Skeletal muscle satellite cell (primary cell): ENCODE results near the gene CERS6.

Experiments
- H3K27me3 ChIP-seq: 2 replicates; pipeline ENCODE4 v1.7.0; 2013; ENCODE audit warnings: low read length; ENCODE audit not compliant: control insufficient read depth, insufficient read depth
- H3K36me3 ChIP-seq: 2 replicates; pipeline ENCODE4 v1.7.0; 2013; ENCODE audit warnings: mild to moderate bottlenecking, control low read depth, low read length; ENCODE audit not compliant: insufficient read depth
- H3K4me1 ChIP-seq: 2 replicates; pipeline ENCODE4 v1.7.0; 2013; ENCODE audit warnings: low read length; ENCODE audit not compliant: control insufficient read depth, insufficient read depth
- H3K4me2 ChIP-seq: 2 replicates; pipeline ENCODE4 v1.7.0; 2013; ENCODE audit warnings: mild to moderate bottlenecking, low read length
- H3K4me3 ChIP-seq: 2 replicates; pipeline ENCODE4 v1.7.0; 2013; ENCODE audit warnings: low read length
- H3K9ac ChIP-seq: 2 replicates; pipeline ENCODE4 v1.7.0; 2013; ENCODE audit warnings: mild to moderate bottlenecking, low read depth, low read length, moderate library complexity
- H3K9me3 ChIP-seq: replicated peaks from 2 replicates; pipeline ENCODE4 v1.7.0; 2013; ENCODE audit warnings: mild to moderate bottlenecking, control low read depth, low read length

CERS6 gene

DNA sequence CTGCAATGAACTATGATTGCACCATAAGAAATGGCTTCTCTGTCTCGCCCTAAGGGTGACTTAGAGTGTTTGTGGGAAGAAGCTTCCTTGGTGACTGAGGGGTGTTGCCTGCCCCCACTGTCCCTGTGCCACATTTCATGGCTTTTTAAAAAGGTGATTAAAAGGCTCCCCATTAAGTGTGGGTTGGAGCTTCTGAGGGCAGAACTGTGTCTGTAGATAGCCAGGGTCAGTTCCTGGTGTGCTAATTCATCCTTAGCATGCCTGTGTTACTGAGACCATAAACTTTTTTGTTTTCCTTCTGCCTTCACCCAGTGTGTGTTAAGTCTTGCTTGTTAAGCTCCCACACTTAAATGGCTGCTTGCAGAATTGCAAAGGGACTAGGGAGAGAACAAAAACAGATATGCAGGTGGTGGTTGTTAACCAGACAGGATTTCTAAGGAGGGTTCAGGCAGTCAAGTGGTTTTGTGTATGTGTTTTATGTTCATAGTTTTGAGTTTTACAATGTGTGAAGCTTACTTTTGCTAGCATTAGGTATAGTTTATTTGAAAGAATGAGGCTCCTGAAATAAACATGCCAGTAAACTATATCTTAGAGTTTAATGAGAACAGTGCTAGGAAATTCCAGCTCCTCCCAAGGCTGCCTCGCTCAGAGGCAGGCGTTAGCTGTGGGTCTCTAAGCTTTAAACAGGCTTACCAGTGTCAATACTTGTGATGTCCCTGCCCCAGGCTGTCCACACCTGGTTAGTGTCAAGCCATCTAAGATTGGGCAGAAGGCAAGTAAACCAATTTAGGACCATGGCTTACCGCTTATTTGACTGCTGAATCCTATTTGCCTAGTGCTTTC lies 14.5 kb downstream of the CERS6 start:
- H3K9me3 ChIP-seq, result no peaks in the 10 kb centered on the region
- no peak overlapping the region for H3K9ac ChIP-seq
- H3K4me3 ChIP-seq, result no peak overlapping the region
- H3K36me3 ChIP-seq, result no peaks in the 10 kb centered on the region
- H3K27me3 ChIP-seq, result no peaks in the 10 kb centered on the region
- H3K4me1 ChIP-seq, result peaks cover 13% of the 10 kb centered on the region
- H3K4me2 ChIP-seq, result no peak overlapping the region

DNA sequence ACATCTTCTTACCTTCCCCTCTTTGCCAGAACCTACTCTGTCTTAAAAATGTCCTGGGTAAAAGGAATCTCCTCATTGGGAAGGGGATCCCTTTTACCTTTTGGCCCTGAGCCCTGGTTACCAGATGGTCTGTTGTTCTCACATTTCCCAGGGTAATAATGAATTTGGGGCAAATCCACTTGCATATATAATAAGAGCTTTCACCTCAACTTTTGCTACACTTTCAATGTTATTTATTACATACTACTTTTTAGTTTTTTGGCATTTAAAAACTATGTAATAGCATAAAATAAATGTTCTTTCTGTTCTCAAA lies 15.0 kb downstream of the CERS6 start:
- no peak overlapping the region for H3K9ac ChIP-seq
- peaks cover 10% of the 10 kb centered on the region for H3K4me1 ChIP-seq
- no peaks in the 10 kb centered on the region for H3K27me3 ChIP-seq
- H3K9me3 ChIP-seq, result no peaks in the 10 kb centered on the region
- H3K4me2 ChIP-seq, result no peak overlapping the region
- no peaks in the 10 kb centered on the region for H3K36me3 ChIP-seq
- H3K4me3 ChIP-seq, result no peak overlapping the region

DNA sequence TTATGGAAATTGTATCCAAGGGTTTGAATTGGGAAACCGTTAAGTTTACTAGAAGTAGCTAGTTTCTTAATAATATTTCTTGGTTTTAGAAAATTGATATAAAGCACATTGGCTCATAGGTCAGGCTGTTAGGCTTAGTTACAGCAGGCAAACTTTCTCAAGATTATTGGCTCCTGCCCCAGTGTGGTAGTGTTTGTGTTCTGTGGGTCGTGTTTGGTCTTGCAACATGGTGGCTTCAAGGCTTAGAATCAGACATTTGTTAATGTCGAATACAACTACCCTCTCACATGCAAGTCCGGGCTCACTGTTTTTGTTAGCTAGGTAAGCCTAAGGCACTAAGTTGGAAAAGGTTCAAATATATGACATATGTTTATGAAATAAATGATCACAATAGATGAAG lies 19.6 kb downstream of the CERS6 start:
- Histone ChIP-seq H3K4me2 (no peak overlapping the region), H3K4me1 (no peaks in the 10 kb centered on the region), H3K9ac (no peak overlapping the region), H3K36me3 (no peaks in the 10 kb centered on the region), H3K4me3 (no peak overlapping the region), H3K9me3 (no peaks in the 10 kb centered on the region), H3K27me3 (no peaks in the 10 kb centered on the region)

DNA sequence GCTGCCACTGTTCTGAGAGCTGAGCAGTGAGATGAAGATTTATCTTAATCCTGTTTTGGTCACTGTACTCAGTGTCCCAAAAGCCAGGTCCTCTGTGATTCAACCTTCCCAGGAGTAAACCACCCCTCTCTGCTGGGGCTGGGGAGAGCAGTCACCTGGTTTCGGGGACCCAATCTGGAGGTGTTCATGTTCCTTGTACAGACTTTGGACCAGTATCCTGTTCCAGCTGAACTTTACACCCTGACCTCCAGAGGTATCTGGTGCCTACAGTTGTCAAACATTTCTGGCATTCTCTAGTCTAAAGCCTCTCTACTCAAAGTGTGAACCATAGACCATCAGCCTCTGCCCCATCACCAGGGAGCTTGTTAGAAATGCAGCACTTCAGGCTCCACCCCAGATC lies 22.1 kb downstream of the CERS6 start:
- H3K27me3 ChIP-seq, result no peaks in the 10 kb centered on the region
- peaks cover 3% of the 10 kb centered on the region for H3K4me1 ChIP-seq
- H3K4me3 ChIP-seq, result no peak overlapping the region
- no peak overlapping the region for H3K4me2 ChIP-seq
- H3K36me3 ChIP-seq, result no peaks in the 10 kb centered on the region
- H3K9ac ChIP-seq, result no peak overlapping the region
- H3K9me3 ChIP-seq, result no peaks in the 10 kb centered on the region

DNA sequence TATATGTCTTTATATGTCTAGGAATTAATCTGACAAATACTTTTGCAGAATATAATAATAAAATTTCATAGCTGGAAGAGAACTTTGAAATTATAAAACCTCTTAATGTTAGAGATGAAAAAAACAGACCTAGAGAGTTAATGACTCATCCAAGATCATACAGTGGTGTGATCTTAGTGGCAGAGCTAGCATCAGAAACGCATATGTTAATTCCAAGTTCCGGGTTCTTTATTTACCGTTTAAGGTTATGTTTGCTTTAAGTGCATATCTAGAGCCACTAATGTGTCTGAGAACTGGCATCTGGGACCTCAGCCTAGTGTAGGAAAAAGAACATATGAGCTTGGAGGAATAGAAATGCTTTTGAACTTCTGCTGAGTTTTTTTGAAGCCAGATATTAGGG lies 24.3 kb downstream of the CERS6 start:
- Histone ChIP-seq H3K4me1 (peaks cover 14% of the 10 kb centered on the region), H3K4me2 (no peak overlapping the region), H3K27me3 (no peaks in the 10 kb centered on the region), H3K9ac (no peak overlapping the region), H3K36me3 (no peaks in the 10 kb centered on the region), H3K4me3 (no peak overlapping the region), H3K9me3 (no peaks in the 10 kb centered on the region)

DNA sequence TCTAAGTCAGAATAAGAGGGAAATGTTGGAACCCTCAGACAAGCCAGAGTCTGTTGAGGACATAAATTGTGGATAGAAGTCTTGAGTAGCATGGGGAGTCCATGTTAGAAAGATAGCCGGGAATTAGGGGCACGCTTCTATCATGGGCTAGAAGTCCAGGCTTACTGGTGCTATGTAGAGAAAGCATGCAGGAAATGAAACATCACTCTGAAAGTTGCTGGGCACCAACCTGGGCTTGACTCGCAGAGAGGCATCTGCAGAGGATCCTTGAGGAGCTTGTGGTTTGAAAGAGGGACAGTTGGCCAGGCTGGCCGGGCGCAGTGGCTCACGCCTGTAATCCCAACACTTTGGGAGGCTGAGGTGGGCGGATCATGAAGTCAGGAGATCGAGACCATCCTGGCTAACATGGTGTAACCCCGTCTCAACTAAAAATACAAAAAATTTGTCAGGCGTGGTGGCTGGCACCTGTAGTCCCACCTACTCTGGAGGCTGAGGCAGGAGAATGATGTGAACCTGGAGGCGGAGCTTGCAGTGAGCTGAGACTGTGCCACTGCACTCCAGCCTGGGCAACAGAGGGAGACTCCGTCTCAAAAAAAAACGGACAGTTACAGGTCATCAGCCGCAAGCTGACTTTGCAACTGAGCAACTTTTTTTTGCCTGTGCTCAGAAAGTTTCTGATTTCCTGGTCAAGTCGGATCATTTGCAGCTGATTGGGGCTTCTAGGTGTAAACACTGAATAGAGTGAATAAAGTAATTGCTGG lies 24.9 kb downstream of the CERS6 start:
- Histone ChIP-seq H3K36me3 (no peaks in the 10 kb centered on the region), H3K4me3 (no peak overlapping the region), H3K9me3 (no peaks in the 10 kb centered on the region), H3K9ac (no peak overlapping the region), H3K4me2 (no peak overlapping the region), H3K4me1 (peaks cover 15% of the 10 kb centered on the region), H3K27me3 (no peaks in the 10 kb centered on the region)

DNA sequence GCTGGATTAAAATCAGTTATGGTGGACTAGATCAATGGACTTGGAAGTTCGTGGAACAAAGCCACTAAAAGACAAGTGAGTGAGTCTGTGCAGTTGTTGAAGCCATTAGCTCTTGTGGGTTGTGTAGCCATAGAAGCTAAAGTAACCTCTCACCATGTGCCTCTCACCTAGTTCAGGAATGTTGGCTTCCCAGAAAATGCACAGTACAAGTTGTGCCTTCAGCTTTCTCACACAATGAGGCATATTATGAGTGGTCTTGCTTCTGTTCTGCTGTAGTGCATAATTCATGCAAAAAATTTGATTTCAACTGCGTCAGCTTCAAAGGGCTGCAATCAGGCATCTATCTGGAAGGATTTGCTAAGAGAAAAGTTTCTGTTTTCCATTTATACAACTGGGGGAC lies 26.2 kb downstream of the CERS6 start:
- H3K9ac ChIP-seq, result no peak overlapping the region
- H3K4me3 ChIP-seq, result no peak overlapping the region
- no peaks in the 10 kb centered on the region for H3K36me3 ChIP-seq
- H3K4me1 ChIP-seq, result peaks cover 15% of the 10 kb centered on the region
- no peaks in the 10 kb centered on the region for H3K27me3 ChIP-seq
- H3K9me3 ChIP-seq, result no peaks in the 10 kb centered on the region
- no peak overlapping the region for H3K4me2 ChIP-seq

DNA sequence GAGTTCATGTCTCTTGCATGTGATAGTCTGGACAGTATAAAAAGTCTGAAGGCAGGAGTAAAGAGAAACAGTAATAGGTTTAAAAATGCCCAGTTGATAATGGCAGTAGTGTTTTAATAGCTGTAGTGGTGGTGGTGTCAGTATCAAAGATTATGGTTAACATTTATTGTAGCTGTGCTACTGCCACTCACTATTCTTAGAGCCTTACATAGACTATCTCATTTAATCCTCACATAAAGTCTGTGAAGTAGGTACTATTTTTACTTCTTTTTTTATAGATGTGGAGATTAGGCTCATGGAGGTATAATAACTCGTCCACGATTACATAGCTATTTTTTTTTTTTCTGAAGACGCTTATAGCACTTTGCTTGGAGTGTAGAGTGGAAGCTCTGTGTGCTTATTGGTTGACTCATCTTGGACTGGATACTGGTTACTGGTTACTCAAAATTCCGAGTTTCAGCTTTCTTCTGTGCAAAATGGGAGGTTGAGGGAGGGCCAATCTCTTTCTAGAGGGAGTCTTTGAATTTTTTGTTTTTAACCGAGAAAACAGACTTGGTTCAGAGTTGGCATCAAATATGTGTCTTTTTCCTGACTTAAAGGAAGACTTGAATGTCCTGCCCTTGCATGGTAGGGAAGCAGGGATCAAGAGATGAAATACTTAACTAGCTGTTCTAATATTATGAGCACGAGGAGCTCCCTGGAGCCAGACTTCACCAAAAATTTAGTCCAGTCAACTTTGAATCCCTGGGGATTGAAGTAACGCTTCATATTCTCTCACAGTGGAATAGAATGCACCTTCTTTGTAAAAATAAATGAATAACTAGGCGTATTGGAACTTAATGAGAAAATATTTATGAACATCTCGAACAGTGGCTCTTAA lies 27.1 kb downstream of the CERS6 start:
- Histone ChIP-seq H3K4me1 (peaks cover 15% of the 10 kb centered on the region), H3K36me3 (no peaks in the 10 kb centered on the region), H3K27me3 (no peaks in the 10 kb centered on the region), H3K9me3 (no peaks in the 10 kb centered on the region), H3K4me2 (no peak overlapping the region), H3K9ac (no peak overlapping the region), H3K4me3 (no peak overlapping the region)

DNA sequence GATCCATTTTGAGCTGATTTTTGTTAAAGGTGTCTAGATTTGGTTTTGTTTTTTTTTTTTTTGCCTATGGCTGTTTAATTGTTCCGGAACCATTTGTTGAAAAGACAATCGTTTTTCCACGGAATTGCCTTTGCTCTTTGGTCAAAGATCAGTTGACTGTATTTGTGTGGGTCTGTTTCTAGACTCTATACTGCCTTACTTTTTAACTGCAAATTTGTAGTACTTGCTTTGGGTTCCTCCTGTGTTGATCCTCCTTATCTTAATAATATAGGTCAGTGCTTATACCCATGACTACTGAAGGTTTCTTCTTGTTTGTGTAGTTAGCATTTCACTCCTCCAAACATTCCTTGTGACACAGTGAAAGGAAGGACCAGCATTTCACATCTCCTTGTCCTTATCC lies 30.4 kb downstream of the CERS6 start:
- Histone ChIP-seq H3K4me1 (peaks cover 30% of the 10 kb centered on the region), H3K4me3 (no peak overlapping the region), H3K27me3 (no peaks in the 10 kb centered on the region), H3K36me3 (no peaks in the 10 kb centered on the region), H3K4me2 (no peak overlapping the region), H3K9me3 (no peaks in the 10 kb centered on the region), H3K9ac (no peak overlapping the region)

DNA sequence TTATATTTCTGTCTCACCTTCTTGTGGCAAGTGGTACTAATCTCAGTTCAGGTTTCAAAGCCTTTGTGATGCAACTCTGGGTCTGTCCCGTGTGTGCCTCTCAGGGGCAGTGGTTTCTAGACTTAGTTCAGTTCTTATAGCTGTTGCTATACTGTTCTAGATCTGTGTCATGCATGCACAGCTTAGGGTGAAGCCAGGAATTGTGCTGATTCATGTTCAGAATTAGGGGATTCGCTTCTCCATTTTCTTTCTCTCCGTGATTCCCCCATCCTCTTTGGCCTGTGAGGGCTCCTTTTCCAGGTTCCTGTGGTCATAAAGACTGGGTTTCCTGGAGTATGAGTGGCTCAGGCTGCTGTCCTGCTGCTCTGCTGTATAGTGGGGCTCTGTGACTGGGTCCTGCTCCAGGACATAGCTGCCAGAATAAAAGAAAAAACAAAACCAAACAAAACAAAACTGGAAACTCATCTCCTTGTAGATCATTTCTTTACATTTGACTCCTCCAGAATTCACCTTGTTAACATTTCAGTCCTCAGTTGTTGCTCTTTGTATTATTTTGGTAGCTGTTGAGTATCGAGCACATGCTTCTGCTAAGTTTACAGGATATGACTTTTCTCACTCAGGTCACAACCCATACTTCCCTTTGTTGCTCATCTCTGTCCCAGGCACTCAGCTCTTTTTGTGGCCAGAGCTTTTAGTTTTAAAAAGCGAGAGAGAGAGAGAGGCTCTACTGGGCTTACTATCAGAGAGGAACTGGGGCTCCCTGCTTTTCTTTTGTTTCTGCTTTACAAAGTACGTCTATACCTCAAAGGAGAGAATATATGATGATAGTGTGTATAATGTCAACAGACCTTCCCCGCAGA lies 34.2 kb downstream of the CERS6 start:
- Histone ChIP-seq H3K27me3 (no peaks in the 10 kb centered on the region), H3K9me3 (no peaks in the 10 kb centered on the region), H3K4me1 (peaks cover 18% of the 10 kb centered on the region), H3K9ac (peak overlapping the region; percentile 16), H3K4me3 (no peak overlapping the region), H3K36me3 (no peaks in the 10 kb centered on the region), H3K4me2 (peak overlapping the region; percentile 51)
